G401.6 (cell line): ENCODE measurements around the gene MBD2.

ENCODE experiments used
- FAIRE-seq: peaks from 2 replicates; lab custom pipeline; 2012; peaks lifted over from hg19 to GRCh38; lab: Jason Lieb, UNC

MBD2 gene

GRCh38 chr18:54193786-54194185 lies 30.7 kb downstream of the MBD2 start:
- no peak for FAIRE-seq

GRCh38 chr18:54192900-54193299 lies 31.6 kb downstream of the MBD2 start:
- FAIRE-seq: no peak

GRCh38 chr18:54192415-54192814 lies 32.1 kb downstream of the MBD2 start:
- FAIRE-seq: no peak

GRCh38 chr18:54191352-54191751 lies 33.1 kb downstream of the MBD2 start:
- FAIRE-seq: no peak

GRCh38 chr18:54187372-54187771 lies 37.1 kb downstream of the MBD2 start:
- FAIRE-seq: no peak

GRCh38 chr18:54184836-54185235 lies 39.6 kb downstream of the MBD2 start:
- no peak for FAIRE-seq

- no peak for FAIRE-seq
These were observed 41.1 kb downstream of the MBD2 start for GRCh38 chr18:54183390-54183789.

GRCh38 chr18:54181856-54182602 lies 42.4 kb downstream of the MBD2 start:
- no peak for FAIRE-seq

- no peak for FAIRE-seq
These were observed 50.4 kb downstream of the MBD2 start for GRCh38 chr18:54173980-54174630.

GRCh38 chr18:54173250-54173649 lies 51.2 kb downstream of the MBD2 start:
- FAIRE-seq: no peak

- no peak for FAIRE-seq
These were observed 54.8 kb downstream of the MBD2 start for GRCh38 chr18:54169431-54170403.

GRCh38 chr18:54165450-54165849 lies 59.0 kb downstream of the MBD2 start:
- no peak for FAIRE-seq

- FAIRE-seq: no peak
These were observed 61.0 kb downstream of the MBD2 start for GRCh38 chr18:54163453-54163852.

GRCh38 chr18:54162431-54162830 lies 62.0 kb downstream of the MBD2 start:
- no peak for FAIRE-seq

- FAIRE-seq: no peak
These were observed 63.2 kb downstream of the MBD2 start for GRCh38 chr18:54161267-54161666.

- FAIRE-seq: no peak
These were observed 64.6 kb downstream of the MBD2 start for GRCh38 chr18:54159906-54160305.

- no peak for FAIRE-seq
These were observed 66.7 kb downstream of the MBD2 start for GRCh38 chr18:54157646-54158385.

GRCh38 chr18:54155412-54155811 lies 69.1 kb downstream of the MBD2 start:
- no peak for FAIRE-seq

GRCh38 chr18:54154231-54154630 lies 70.2 kb downstream of the MBD2 start:
- FAIRE-seq: no peak

GRCh38 chr18:54151376-54151775 lies 73.1 kb downstream of the MBD2 start:
- FAIRE-seq: no peak

- no peak for FAIRE-seq
These were observed 74.2 kb downstream of the MBD2 start for GRCh38 chr18:54150226-54150625.

- FAIRE-seq: no peak
These were observed 75.3 kb downstream of the MBD2 start for GRCh38 chr18:54149078-54149697.
